Measurements from ENCODE around the gene DYNLT5. TPM values are rescaled to one million over a fixed set of nuclear protein-coding genes. Genes with fewer than 3 reads are reported as not detected.
"Not testable (repeated sequence)": the region's sequence is repeated elsewhere in the genome, so short reads cannot be mapped to it uniquely, and the experiment has no call there.

Gene DYNLT5
- total RNA-seq, 1 experiment from 2014 or later = 0.83 TPM

DNA sequence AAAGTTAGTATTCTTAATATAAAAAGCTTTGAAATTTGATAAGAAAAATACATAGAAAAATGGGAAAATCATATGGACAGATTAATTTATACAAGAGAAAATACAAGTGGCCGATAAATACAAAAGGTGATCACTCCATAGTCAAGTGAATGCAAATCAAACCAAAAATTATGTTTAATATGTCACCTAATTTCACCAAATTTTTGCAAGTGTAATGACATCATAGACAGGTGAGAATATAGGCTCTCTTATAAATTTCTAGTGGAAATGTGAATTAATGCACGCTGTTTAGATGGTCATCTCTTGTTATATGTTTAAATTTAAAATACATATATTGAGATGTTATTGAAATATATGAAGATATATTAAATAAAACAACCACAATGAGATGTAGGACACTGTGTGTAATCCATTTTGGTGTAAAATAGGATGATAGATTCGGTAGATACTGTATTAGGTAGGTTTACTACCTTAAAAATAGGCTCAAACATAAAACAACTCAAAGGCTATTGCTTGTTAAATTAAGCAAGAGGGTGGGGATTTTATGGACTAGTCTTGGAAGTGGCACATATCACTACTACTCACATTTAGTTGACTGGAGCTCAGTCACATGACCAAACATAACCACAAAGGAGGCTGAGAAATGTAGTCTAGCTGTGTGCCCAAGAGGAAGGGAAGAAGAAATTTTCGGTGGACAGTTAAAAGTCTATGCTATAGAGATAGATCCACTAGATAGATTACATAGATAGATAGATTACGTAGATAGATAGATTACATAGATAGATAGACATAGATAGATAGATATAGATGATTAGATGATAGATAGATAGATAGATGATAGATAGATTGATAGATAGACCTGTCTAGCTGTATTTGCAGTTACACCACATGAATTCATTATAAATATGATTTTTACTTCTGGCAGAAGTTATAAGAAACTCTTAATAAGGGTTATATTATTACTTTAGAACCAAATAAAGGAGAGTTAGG is 39.7 kb downstream of the DYNLT5 start:
- TF ChIP-seq, protein P1, sequence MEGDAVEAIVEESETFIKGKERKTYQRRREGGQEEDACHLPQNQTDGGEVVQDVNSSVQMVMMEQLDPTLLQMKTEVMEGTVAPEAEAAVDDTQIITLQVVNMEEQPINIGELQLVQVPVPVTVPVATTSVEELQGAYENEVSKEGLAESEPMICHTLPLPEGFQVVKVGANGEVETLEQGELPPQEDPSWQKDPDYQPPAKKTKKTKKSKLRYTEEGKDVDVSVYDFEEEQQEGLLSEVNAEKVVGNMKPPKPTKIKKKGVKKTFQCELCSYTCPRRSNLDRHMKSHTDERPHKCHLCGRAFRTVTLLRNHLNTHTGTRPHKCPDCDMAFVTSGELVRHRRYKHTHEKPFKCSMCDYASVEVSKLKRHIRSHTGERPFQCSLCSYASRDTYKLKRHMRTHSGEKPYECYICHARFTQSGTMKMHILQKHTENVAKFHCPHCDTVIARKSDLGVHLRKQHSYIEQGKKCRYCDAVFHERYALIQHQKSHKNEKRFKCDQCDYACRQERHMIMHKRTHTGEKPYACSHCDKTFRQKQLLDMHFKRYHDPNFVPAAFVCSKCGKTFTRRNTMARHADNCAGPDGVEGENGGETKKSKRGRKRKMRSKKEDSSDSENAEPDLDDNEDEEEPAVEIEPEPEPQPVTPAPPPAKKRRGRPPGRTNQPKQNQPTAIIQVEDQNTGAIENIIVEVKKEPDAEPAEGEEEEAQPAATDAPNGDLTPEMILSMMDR (conservative IDR thresholded peaks at IDR 0.05) = no peak
- Histone ChIP-seq H3K23ac (ENCODE audit: insufficient read length, low read depth, low read length) (no peak overlapping the region), H3K27ac (ENCODE audit: insufficient read length, low read depth, low read length) (no peak overlapping the region), H3K4me2 (ENCODE audit: insufficient read depth, insufficient read length, low read length) (no peak overlapping the region), H4K5ac (ENCODE audit: insufficient read length, low read depth, low read length) (no peak overlapping the region), H3K4me1 (ENCODE audit: insufficient read depth, low read length) (no peaks in the 10 kb centered on the region), H4K20me1 (ENCODE audit: control insufficient read depth, insufficient read depth, insufficient read length) (no peaks in the 10 kb centered on the region), H3T11ph (ENCODE audit: low read length) (no peak overlapping the region), H2AK5ac (ENCODE audit: insufficient read length, low read length) (no peak overlapping the region), H2BK20ac (ENCODE audit: low read depth, low read length, poor library complexity, severe bottlenecking) (no peak overlapping the region), H3K18ac (ENCODE audit: insufficient read length, low read depth, low read length) (no peak overlapping the region), H3K27me3 (ENCODE audit: insufficient read depth, low read length) (no peaks in the 10 kb centered on the region), H2BK120ac (ENCODE audit: low read depth, low read length, poor library complexity, severe bottlenecking) (no peak overlapping the region), H4K8ac (replicated peaks; ENCODE audit: insufficient read length, low read depth, low read length) (no peak overlapping the region), H2AFZ (ENCODE audit: low read length) (no peak overlapping the region), H3K79me1 (ENCODE audit: insufficient read depth, low read depth, low read length, poor library complexity, severe bottlenecking) (no peaks in the 10 kb centered on the region), H3K9me3 (ENCODE audit: control insufficient read depth, low read depth, low read length) (no peaks in the 10 kb centered on the region), H3K14ac (ENCODE audit: insufficient read depth, low read length) (no peak overlapping the region), H2BK5ac (ENCODE audit: insufficient read length, low read length) (no peak overlapping the region), H3K56ac (ENCODE audit: insufficient read length, low read depth, low read length) (no peak overlapping the region), H2BK12ac (ENCODE audit: insufficient read length, low read depth, low read length) (no peak overlapping the region), H4K91ac (ENCODE audit: insufficient read length, low read depth, low read length) (no peak overlapping the region), H2BK15ac (ENCODE audit: low read depth, low read length) (no peak overlapping the region), H3K4ac (ENCODE audit: low read depth, low read length) (no peak overlapping the region), H3K9ac (ENCODE audit: extremely low read depth, insufficient read length, low read length) (no peak overlapping the region), H3K79me2 (ENCODE audit: insufficient read depth, low read length) (no peaks in the 10 kb centered on the region), H3K23me2 (ENCODE audit: insufficient read length, low read depth, low read length, poor library complexity, severe bottlenecking) (no peaks in the 10 kb centered on the region)
- Mint-ChIP-seq H3K27me3 (ENCODE audit: low read depth) (no peaks in the 10 kb centered on the region), H3K9me3 (no peaks in the 10 kb centered on the region), H3K4me1 (peaks cover 0 to 12% of the 10 kb centered on the region in 2 experiments), H3K36me3 (ENCODE audit: insufficient read depth in 1 of 3, low read depth in 3 of 3) (no peaks in the 10 kb centered on the region), H3K4me3 (no peak overlapping the region), H3K27ac (no peak overlapping the region)
- DNase-seq = no peak
- WGBS (ENCODE audit: extremely low coverage, insufficient read length, low lambda C conversion rate) = no CpG with 5 or more reads among the region's 5 CpGs

DNA sequence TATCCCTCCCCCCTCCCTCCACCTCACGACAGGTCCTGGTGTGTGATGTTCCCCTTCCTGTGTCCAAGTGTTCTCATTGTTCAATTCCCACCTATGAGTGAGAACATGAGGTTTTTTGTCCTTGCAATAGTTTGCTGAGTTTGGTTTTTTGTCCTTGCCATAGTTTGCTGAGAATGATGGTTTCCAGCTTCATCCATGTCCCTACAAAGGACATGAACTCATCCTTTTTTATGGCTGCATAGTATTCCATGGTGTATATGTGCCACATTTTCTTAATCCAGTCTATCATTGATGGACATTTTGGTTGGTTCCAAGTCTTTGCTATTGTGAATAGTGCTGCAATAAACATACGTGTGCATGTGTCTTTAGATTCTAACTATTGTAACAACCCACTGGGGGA is 43.6 kb downstream of the DYNLT5 start:
- not testable (repeated sequence) for H3K79me2 ChIP-seq (ENCODE audit: insufficient read depth, low read length); H3K4me1 ChIP-seq (ENCODE audit: insufficient read depth, low read length); H3K14ac ChIP-seq (ENCODE audit: insufficient read depth, low read length); H3K36me3 Mint-ChIP-seq (ENCODE audit: insufficient read depth in 1 of 3, low read depth in 3 of 3); H3K4ac ChIP-seq (ENCODE audit: low read depth, low read length); H2BK120ac ChIP-seq (ENCODE audit: low read depth, low read length, poor library complexity, severe bottlenecking); H2BK12ac ChIP-seq (ENCODE audit: insufficient read length, low read depth, low read length); H4K5ac ChIP-seq (ENCODE audit: insufficient read length, low read depth, low read length); H3K4me3 Mint-ChIP-seq; H3K23ac ChIP-seq (ENCODE audit: insufficient read length, low read depth, low read length); H3K4me1 Mint-ChIP-seq; H4K91ac ChIP-seq (ENCODE audit: insufficient read length, low read depth, low read length); H3K56ac ChIP-seq (ENCODE audit: insufficient read length, low read depth, low read length); H4K20me1 ChIP-seq (ENCODE audit: control insufficient read depth, insufficient read depth, insufficient read length); H3K27ac Mint-ChIP-seq; H3K18ac ChIP-seq (ENCODE audit: insufficient read length, low read depth, low read length); H3T11ph ChIP-seq (ENCODE audit: low read length); H3K79me1 ChIP-seq (ENCODE audit: insufficient read depth, low read depth, low read length, poor library complexity, severe bottlenecking); H2AFZ ChIP-seq (ENCODE audit: low read length); DNase-seq; H3K23me2 ChIP-seq (ENCODE audit: insufficient read length, low read depth, low read length, poor library complexity, severe bottlenecking); H3K9me3 Mint-ChIP-seq; H2AK5ac ChIP-seq (ENCODE audit: insufficient read length, low read length); H2BK20ac ChIP-seq (ENCODE audit: low read depth, low read length, poor library complexity, severe bottlenecking); H3K27me3 Mint-ChIP-seq (ENCODE audit: low read depth); H3K9me3 ChIP-seq (ENCODE audit: control insufficient read depth, low read depth, low read length); H2BK5ac ChIP-seq (ENCODE audit: insufficient read length, low read length); H4K8ac ChIP-seq (replicated peaks; ENCODE audit: insufficient read length, low read depth, low read length); H3K4me2 ChIP-seq (ENCODE audit: insufficient read depth, insufficient read length, low read length); H3K27me3 ChIP-seq (ENCODE audit: insufficient read depth, low read length); H2BK15ac ChIP-seq (ENCODE audit: low read depth, low read length); H3K9ac ChIP-seq (ENCODE audit: extremely low read depth, insufficient read length, low read length); H3K27ac ChIP-seq (ENCODE audit: insufficient read length, low read depth, low read length)
- no CpG with 5 or more reads among the region's 2 CpGs for WGBS (ENCODE audit: extremely low coverage, insufficient read length, low lambda C conversion rate)
